ENCODE data around the gene ITK.

GRCh38 chr5:157150995-157151394, 29.6 kb upstream of the ITK start:
- no peak for TF ChIP-seq CTCF (IDR thresholded peaks at IDR 0.05)
- TF ChIP-seq POLR2A (IDR thresholded peaks at IDR 0.05), result no peak
